ENCODE measurements around the gene FUT1. TPM values are rescaled to one million over a fixed set of nuclear protein-coding genes. Genes with fewer than 3 reads are reported as not detected.

The FUT1 gene
- total and polyA plus RNA-seq, 2 of the 8 experiments (the other 6 are each of a cell fraction or from before 2014, with no cell fraction given): 7.4 to 12.9 TPM

- no peak overlapping the region for H3K9ac ChIP-seq (replicated peaks in 1 of 4; ENCODE audit: extremely low read depth in 1 of 4, low read depth in 3 of 4, low read length in 3 of 4)
- H3K56ac ChIP-seq (replicated peaks; ENCODE audit: insufficient read length, low read depth, low read length): no peak overlapping the region
- H2BK12ac ChIP-seq (ENCODE audit: low read depth, low read length): no peak overlapping the region
- H3K27ac ChIP-seq (ENCODE audit: low read depth, low read length): no peak overlapping the region
- H2AFZ ChIP-seq (ENCODE audit: low read length): no peak overlapping the region
- peaks cover 3 to 7% of the 10 kb centered on the region in 2 experiments for H4K20me1 ChIP-seq (replicated peaks in 1 of 2; ENCODE audit: control insufficient read depth in 1 of 2, insufficient read depth in 2 of 2, low read length in 2 of 2)
- H3K14ac ChIP-seq (ENCODE audit: insufficient read length): no peak overlapping the region
- no peak overlapping the region for H4K91ac ChIP-seq (replicated peaks; ENCODE audit: insufficient read length, low read length)
- H3K9me3 ChIP-seq (ENCODE audit: insufficient read depth in 2 of 2, low read depth in 1 of 2, low read length in 1 of 2): no peaks in the 10 kb centered on the region
- no peak overlapping the region for H4K5ac ChIP-seq (ENCODE audit: insufficient read length, low read depth, low read length)
- H3K79me1 ChIP-seq (ENCODE audit: low read depth, low read length): peaks cover 14% of the 10 kb centered on the region
- DNase-seq (ENCODE audit: low read depth in 1 of 2, low spot score in 2 of 2) (no peak), FAIRE-seq (no peak)
- no peak overlapping the region for H2AK5ac ChIP-seq (ENCODE audit: low read depth, low read length)
- no peak overlapping the region for H3K4me3 ChIP-seq (ENCODE audit: extremely low read depth in 1 of 4, insufficient read depth in 2 of 4, low read depth in 3 of 4, low read length in 4 of 4)
- H3K23me2 ChIP-seq (ENCODE audit: low read depth, low read length): peaks cover 15% of the 10 kb centered on the region
- H4K8ac ChIP-seq (ENCODE audit: extremely low read depth, insufficient read depth, low read length): no peak overlapping the region; the same call in 1 of the 2 replicates
- H2BK120ac ChIP-seq (replicated peaks; ENCODE audit: low read depth, low read length): no peak overlapping the region
- H3K18ac ChIP-seq (ENCODE audit: extremely low read depth, low read length): no peak overlapping the region
- peaks cover 11 to 30% (median 15%) of the 10 kb centered on the region in 4 experiments for H3K36me3 ChIP-seq (ENCODE audit: control insufficient read depth in 2 of 4, insufficient read depth in 4 of 4, low read length in 3 of 4)
- no peak overlapping the region for H3K23ac ChIP-seq (ENCODE audit: insufficient read length)
- H2BK5ac ChIP-seq (ENCODE audit: low read depth, low read length): no peak overlapping the region
- 95% methylated on average over 31 of the region's 31 CpGs; no CpG with 5 or more reads in 1 of the 2 experiments for WGBS, 2 experiments (ENCODE audit: extremely low coverage in 1 of 2, insufficient coverage in 1 of 2, insufficient read length in 1 of 2, insufficient replicate concordance in 2 of 2, low coverage in 1 of 2, low lambda C conversion rate in 2 of 2, missing lambda C conversion rate in 1 of 2)
- H2BK15ac ChIP-seq (ENCODE audit: low read length): no peak overlapping the region
- no peak overlapping the region for H2BK20ac ChIP-seq (ENCODE audit: low read length)
- no peak overlapping the region for H3K4ac ChIP-seq (replicated peaks; ENCODE audit: insufficient read length, low read depth, low read length)
- no peaks in the 10 kb centered on the region for H3K27me3 ChIP-seq (replicated peaks in 1 of 4; ENCODE audit: control insufficient read depth in 3 of 4, extremely low read depth in 1 of 4, insufficient read depth in 3 of 4, low read length in 3 of 4)
- H3K4me1 ChIP-seq (replicated peaks in 1 of 4; ENCODE audit: control insufficient read depth in 3 of 4, insufficient read depth in 4 of 4, low read length in 3 of 4): peaks cover 8 to 17% (median 14%) of the 10 kb centered on the region in 4 experiments
- H3K79me2 ChIP-seq (ENCODE audit: control insufficient read depth in 1 of 2, insufficient read depth in 2 of 2, low read length in 2 of 2): peaks cover 3 to 27% of the 10 kb centered on the region in 2 experiments; a peak in 3 of 4 replicates
- H3K4me2 ChIP-seq (ENCODE audit: insufficient read depth in 1 of 2, low read depth in 2 of 2, low read length in 2 of 2): no peak overlapping the region; a peak in 1 of 4 replicates
- POLR2A ChIA-PET (ENCODE audit: partially characterized antibody): interaction anchor here (0.7 to 5.6 kb wide), 6 partner anchors 8 to 36 kb away, joined by 3 to 30 read pairs (median 7); no protein-coding TSS in a partner anchor
- CTCF ChIA-PET (ENCODE audit: partially characterized antibody): interaction anchor here (0.7 to 2.1 kb wide), 5 partner anchors 10 to 45 kb away, joined by 3 to 8 read pairs (median 3); no protein-coding TSS in a partner anchor
- TF ChIP-seq TAF1 (IDR thresholded peaks at IDR 0.05; ENCODE audit: low read depth, low read length) (no peak), JUND (IDR thresholded peaks at IDR 0.05; ENCODE audit: low read length) (no peak), HDAC2 (IDR thresholded peaks at IDR 0.05; ENCODE audit: borderline replicate concordance in 1 of 2, low read depth in 2 of 2, low read length in 2 of 2) (no peak), CREB1 (IDR thresholded peaks at IDR 0.05) (no peak), KDM4A (IDR thresholded peaks at IDR 0.05; ENCODE audit: low read depth, low read length, severe bottlenecking) (no peak), RAD21 (IDR thresholded peaks at IDR 0.05 in 1 of 2, conservative IDR thresholded peaks at IDR 0.05 in 1 of 2; ENCODE audit: low read depth in 2 of 2, low read length in 2 of 2) (no peak), BCL11A (IDR thresholded peaks at IDR 0.05; ENCODE audit: low read depth in 2 of 2, low read length in 2 of 2) (no peak), CBX5 (IDR thresholded peaks at IDR 0.05; ENCODE audit: low read depth, low read length) (no peak), TEAD4 (IDR thresholded peaks at IDR 0.05; ENCODE audit: low read depth, low read length) (no peak), POLR2A (IDR thresholded peaks at IDR 0.05; ENCODE audit: control extremely low read depth in 1 of 2, low read depth in 2 of 2, low read length in 2 of 2) (no peak), CTBP2 (IDR thresholded peaks at IDR 0.05; ENCODE audit: borderline replicate concordance, insufficient read depth, insufficient read length, low read length) (no peak), NRF1 (IDR thresholded peaks at IDR 0.05; ENCODE audit: low read depth, low read length) (no peak), RBBP5 (IDR thresholded peaks at IDR 0.05; ENCODE audit: borderline replicate concordance, low read depth, low read length) (no peak), ZNF274 (IDR thresholded peaks at IDR 0.05; ENCODE audit: borderline replicate concordance, extremely low read depth, low read length) (no peak)
These were observed 2.1 kb downstream of the FUT1 start for GRCh38 chr19:48750351-48750750.

All from H1 (cell line).